ENCODE data around the gene DHX15.

The DHX15 gene

GRCh38 chr4:24588216-24588954, 4.0 kb upstream of the DHX15 start:
- no peak overlapping the region for H3K27ac ChIP-seq (ENCODE audit: low read depth in 2 of 2, low read length in 2 of 2)

GRCh38 chr4:24583451-24584210, 723 bp downstream of the DHX15 start:
- no peaks in the 10 kb centered on the region for H3K27me3 ChIP-seq (ENCODE audit: control insufficient read depth in 2 of 2, insufficient read depth in 2 of 2, low read length in 2 of 2)
- H3K9ac ChIP-seq (ENCODE audit: low read depth in 1 of 2, low read length in 2 of 2), result peak overlapping the region; percentile 97 to 100
- H3K9me3 ChIP-seq (ENCODE audit: control insufficient read depth in 2 of 2, low read length in 2 of 2), result no peaks in the 10 kb centered on the region
- peaks cover 13 to 15% of the 10 kb centered on the region in 2 donors for H3K4me1 ChIP-seq (ENCODE audit: control insufficient read depth in 2 of 2, insufficient read depth in 2 of 2, low read length in 2 of 2)
- H3K4me3 ChIP-seq (ENCODE audit: low read length in 2 of 2), result peak overlapping the region; percentile 98 to 100
- no peaks in the 10 kb centered on the region for H3K36me3 ChIP-seq (ENCODE audit: control insufficient read depth in 2 of 2, insufficient read depth in 2 of 2, low read length in 2 of 2)
- H3K27ac ChIP-seq (ENCODE audit: low read depth in 2 of 2, low read length in 2 of 2), result peak overlapping the region; percentile 95 to 97

More at GRCh38 chr4:24588216-24588954, 4.0 kb upstream of the DHX15 start:
- H3K4me1 ChIP-seq (ENCODE audit: control insufficient read depth in 2 of 2, insufficient read depth in 2 of 2, low read length in 2 of 2), result peaks cover 0 to 5% of the 10 kb centered on the region in 2 donors
- H3K9me3 ChIP-seq (ENCODE audit: control insufficient read depth in 2 of 2, low read length in 2 of 2), result peaks cover 0 to 5% of the 10 kb centered on the region in 2 donors
- no peak overlapping the region for H3K4me3 ChIP-seq (ENCODE audit: low read length in 2 of 2)
- no peaks in the 10 kb centered on the region for H3K27me3 ChIP-seq (ENCODE audit: control insufficient read depth in 2 of 2, insufficient read depth in 2 of 2, low read length in 2 of 2)
- H3K36me3 ChIP-seq (ENCODE audit: control insufficient read depth in 2 of 2, insufficient read depth in 2 of 2, low read length in 2 of 2), result no peaks in the 10 kb centered on the region
- no peak overlapping the region for H3K9ac ChIP-seq (ENCODE audit: low read depth in 1 of 2, low read length in 2 of 2)

GRCh38 chr4:24582235-24582832, 2.0 kb downstream of the DHX15 start:
- no peak overlapping the region for H3K27ac ChIP-seq (ENCODE audit: low read depth in 2 of 2, low read length in 2 of 2)
- peak overlapping the region in 1 of 2 donors; percentile 100 for H3K9ac ChIP-seq (ENCODE audit: low read depth in 1 of 2, low read length in 2 of 2)
- H3K9me3 ChIP-seq (ENCODE audit: control insufficient read depth in 2 of 2, low read length in 2 of 2), result no peaks in the 10 kb centered on the region
- peak overlapping the region; percentile 98 to 100 for H3K4me3 ChIP-seq (ENCODE audit: low read length in 2 of 2)
- peaks cover 15 to 16% of the 10 kb centered on the region in 2 donors for H3K4me1 ChIP-seq (ENCODE audit: control insufficient read depth in 2 of 2, insufficient read depth in 2 of 2, low read length in 2 of 2)
- H3K27me3 ChIP-seq (ENCODE audit: control insufficient read depth in 2 of 2, insufficient read depth in 2 of 2, low read length in 2 of 2), result no peaks in the 10 kb centered on the region
- peaks cover 0 to 3% of the 10 kb centered on the region in 2 donors for H3K36me3 ChIP-seq (ENCODE audit: control insufficient read depth in 2 of 2, insufficient read depth in 2 of 2, low read length in 2 of 2)

- H3K9ac ChIP-seq (ENCODE audit: low read depth in 1 of 2, low read length in 2 of 2), result no peak overlapping the region
- H3K4me3 ChIP-seq (ENCODE audit: low read length in 2 of 2), result no peak overlapping the region
- H3K9me3 ChIP-seq (ENCODE audit: control insufficient read depth in 2 of 2, low read length in 2 of 2), result no peaks in the 10 kb centered on the region
- peaks cover 11 to 16% of the 10 kb centered on the region in 2 donors for H3K4me1 ChIP-seq (ENCODE audit: control insufficient read depth in 2 of 2, insufficient read depth in 2 of 2, low read length in 2 of 2)
- H3K27me3 ChIP-seq (ENCODE audit: control insufficient read depth in 2 of 2, insufficient read depth in 2 of 2, low read length in 2 of 2), result no peaks in the 10 kb centered on the region
- H3K36me3 ChIP-seq (ENCODE audit: control insufficient read depth in 2 of 2, insufficient read depth in 2 of 2, low read length in 2 of 2), result peaks cover 21 to 22% of the 10 kb centered on the region in 2 donors
- H3K27ac ChIP-seq (ENCODE audit: low read depth in 2 of 2, low read length in 2 of 2), result no peak overlapping the region
Measured at GRCh38 chr4:24578364-24578763, 6.0 kb downstream of the DHX15 start.

- H3K4me1 ChIP-seq (ENCODE audit: control insufficient read depth in 2 of 2, insufficient read depth in 2 of 2, low read length in 2 of 2), result peaks cover 1 to 4% of the 10 kb centered on the region in 2 donors
Measured at GRCh38 chr4:24576276-24576675, 8.1 kb downstream of the DHX15 start.

GRCh38 chr4:24574236-24574635, 10.1 kb downstream of the DHX15 start:
- no peak overlapping the region for H3K9ac ChIP-seq (ENCODE audit: low read depth in 1 of 2, low read length in 2 of 2)
- H3K27ac ChIP-seq (ENCODE audit: low read depth in 2 of 2, low read length in 2 of 2), result no peak overlapping the region
- H3K4me1 ChIP-seq (ENCODE audit: control insufficient read depth in 2 of 2, insufficient read depth in 2 of 2, low read length in 2 of 2), result peaks cover 0 to 4% of the 10 kb centered on the region in 2 donors
- H3K27me3 ChIP-seq (ENCODE audit: control insufficient read depth in 2 of 2, insufficient read depth in 2 of 2, low read length in 2 of 2), result no peaks in the 10 kb centered on the region
- peaks cover 28 to 42% of the 10 kb centered on the region in 2 donors for H3K36me3 ChIP-seq (ENCODE audit: control insufficient read depth in 2 of 2, insufficient read depth in 2 of 2, low read length in 2 of 2)
- no peak overlapping the region for H3K4me3 ChIP-seq (ENCODE audit: low read length in 2 of 2)
- no peaks in the 10 kb centered on the region for H3K9me3 ChIP-seq (ENCODE audit: control insufficient read depth in 2 of 2, low read length in 2 of 2)

More at GRCh38 chr4:24576276-24576675, 8.1 kb downstream of the DHX15 start:
- H3K27me3 ChIP-seq (ENCODE audit: control insufficient read depth in 2 of 2, insufficient read depth in 2 of 2, low read length in 2 of 2), result no peaks in the 10 kb centered on the region
- H3K36me3 ChIP-seq (ENCODE audit: control insufficient read depth in 2 of 2, insufficient read depth in 2 of 2, low read length in 2 of 2), result peaks cover 27 to 28% of the 10 kb centered on the region in 2 donors
- H3K9me3 ChIP-seq (ENCODE audit: control insufficient read depth in 2 of 2, low read length in 2 of 2), result no peaks in the 10 kb centered on the region
- no peak overlapping the region for H3K4me3 ChIP-seq (ENCODE audit: low read length in 2 of 2)
- H3K9ac ChIP-seq (ENCODE audit: low read depth in 1 of 2, low read length in 2 of 2), result no peak overlapping the region
- no peak overlapping the region for H3K27ac ChIP-seq (ENCODE audit: low read depth in 2 of 2, low read length in 2 of 2)

GRCh38 chr4:24573582-24573981, 10.8 kb downstream of the DHX15 start:
- Histone ChIP-seq H3K36me3 (ENCODE audit: control insufficient read depth in 2 of 2, insufficient read depth in 2 of 2, low read length in 2 of 2) (peaks cover 28 to 43% of the 10 kb centered on the region in 2 donors), H3K27me3 (ENCODE audit: control insufficient read depth in 2 of 2, insufficient read depth in 2 of 2, low read length in 2 of 2) (no peaks in the 10 kb centered on the region), H3K9me3 (ENCODE audit: control insufficient read depth in 2 of 2, low read length in 2 of 2) (no peaks in the 10 kb centered on the region), H3K9ac (ENCODE audit: low read depth in 1 of 2, low read length in 2 of 2) (no peak overlapping the region), H3K4me3 (ENCODE audit: low read length in 2 of 2) (no peak overlapping the region), H3K4me1 (ENCODE audit: control insufficient read depth in 2 of 2, insufficient read depth in 2 of 2, low read length in 2 of 2) (peaks cover 0 to 3% of the 10 kb centered on the region in 2 donors), H3K27ac (ENCODE audit: low read depth in 2 of 2, low read length in 2 of 2) (no peak overlapping the region)

GRCh38 chr4:24570574-24571236, 13.6 kb downstream of the DHX15 start:
- Histone ChIP-seq H3K4me1 (ENCODE audit: control insufficient read depth in 2 of 2, insufficient read depth in 2 of 2, low read length in 2 of 2) (peaks cover 0 to 3% of the 10 kb centered on the region in 2 donors), H3K36me3 (ENCODE audit: control insufficient read depth in 2 of 2, insufficient read depth in 2 of 2, low read length in 2 of 2) (peaks cover 22 to 36% of the 10 kb centered on the region in 2 donors), H3K9ac (ENCODE audit: low read depth in 1 of 2, low read length in 2 of 2) (no peak overlapping the region), H3K4me3 (ENCODE audit: low read length in 2 of 2) (no peak overlapping the region), H3K9me3 (ENCODE audit: control insufficient read depth in 2 of 2, low read length in 2 of 2) (no peaks in the 10 kb centered on the region), H3K27ac (ENCODE audit: low read depth in 2 of 2, low read length in 2 of 2) (no peak overlapping the region), H3K27me3 (ENCODE audit: control insufficient read depth in 2 of 2, insufficient read depth in 2 of 2, low read length in 2 of 2) (no peaks in the 10 kb centered on the region)

GRCh38 chr4:24570172-24570571, 14.2 kb downstream of the DHX15 start:
- Histone ChIP-seq H3K27ac (ENCODE audit: low read depth in 2 of 2, low read length in 2 of 2) (no peak overlapping the region), H3K4me1 (ENCODE audit: control insufficient read depth in 2 of 2, insufficient read depth in 2 of 2, low read length in 2 of 2) (peaks cover 0 to 4% of the 10 kb centered on the region in 2 donors), H3K9me3 (ENCODE audit: control insufficient read depth in 2 of 2, low read length in 2 of 2) (no peaks in the 10 kb centered on the region), H3K27me3 (ENCODE audit: control insufficient read depth in 2 of 2, insufficient read depth in 2 of 2, low read length in 2 of 2) (no peaks in the 10 kb centered on the region), H3K4me3 (ENCODE audit: low read length in 2 of 2) (no peak overlapping the region), H3K36me3 (ENCODE audit: control insufficient read depth in 2 of 2, insufficient read depth in 2 of 2, low read length in 2 of 2) (peaks cover 18 to 34% of the 10 kb centered on the region in 2 donors), H3K9ac (ENCODE audit: low read depth in 1 of 2, low read length in 2 of 2) (no peak overlapping the region)

Data from mucosa of rectum (tissue), 2 donors.